C4-2B (cell line): ENCODE measurements around the gene GRM7.

Source experiments
- ZFX ChIP-seq: fragments of 450-650 bp; IDR thresholded peaks from 2 replicates; pipeline ENCODE4 v1.6.1; 2017
- TF ChIP-seq, protein P1 (sequence below): fragments of 450-650 bp; conservative IDR thresholded peaks from 2 replicates; pipeline ENCODE4 v1.5.1; 2017; ENCODE audit warnings: mild to moderate bottlenecking

DNA sequence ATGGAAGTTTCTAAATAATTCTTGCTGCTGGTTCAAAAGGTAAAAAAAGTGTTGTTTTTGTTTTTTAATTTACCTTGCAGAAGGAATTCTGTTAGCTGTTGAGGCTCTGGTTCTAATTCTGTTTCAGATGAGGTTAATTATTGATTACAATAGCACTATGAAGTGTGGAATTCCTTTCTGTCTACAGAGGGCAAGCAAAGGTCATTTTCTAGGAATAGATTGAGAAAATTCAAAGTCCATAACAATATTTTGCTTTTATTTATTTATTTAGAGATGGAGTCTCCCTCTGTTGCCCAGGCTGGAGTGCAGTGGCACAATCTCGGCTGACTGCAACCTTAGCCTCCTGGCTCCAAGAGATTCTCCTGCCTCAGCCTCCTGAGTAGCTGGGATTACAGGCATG lies 789.6 kb downstream of the GRM7 start:
- TF ChIP-seq, protein P1, sequence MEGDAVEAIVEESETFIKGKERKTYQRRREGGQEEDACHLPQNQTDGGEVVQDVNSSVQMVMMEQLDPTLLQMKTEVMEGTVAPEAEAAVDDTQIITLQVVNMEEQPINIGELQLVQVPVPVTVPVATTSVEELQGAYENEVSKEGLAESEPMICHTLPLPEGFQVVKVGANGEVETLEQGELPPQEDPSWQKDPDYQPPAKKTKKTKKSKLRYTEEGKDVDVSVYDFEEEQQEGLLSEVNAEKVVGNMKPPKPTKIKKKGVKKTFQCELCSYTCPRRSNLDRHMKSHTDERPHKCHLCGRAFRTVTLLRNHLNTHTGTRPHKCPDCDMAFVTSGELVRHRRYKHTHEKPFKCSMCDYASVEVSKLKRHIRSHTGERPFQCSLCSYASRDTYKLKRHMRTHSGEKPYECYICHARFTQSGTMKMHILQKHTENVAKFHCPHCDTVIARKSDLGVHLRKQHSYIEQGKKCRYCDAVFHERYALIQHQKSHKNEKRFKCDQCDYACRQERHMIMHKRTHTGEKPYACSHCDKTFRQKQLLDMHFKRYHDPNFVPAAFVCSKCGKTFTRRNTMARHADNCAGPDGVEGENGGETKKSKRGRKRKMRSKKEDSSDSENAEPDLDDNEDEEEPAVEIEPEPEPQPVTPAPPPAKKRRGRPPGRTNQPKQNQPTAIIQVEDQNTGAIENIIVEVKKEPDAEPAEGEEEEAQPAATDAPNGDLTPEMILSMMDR: no peak
- no peak for TF ChIP-seq ZFX
